HG03039 (cell line): ENCODE results near the gene ZNF749.

Source experiments
- ATAC-seq: cut with Tn5 transposase; IDR thresholded peaks from one replicate; pipeline ENCODE4 v1.9.1; 2021; ENCODE audit warnings: mild to moderate bottlenecking, moderate library complexity; ENCODE audit not compliant: unreplicated experiment

The ZNF749 gene

GRCh38 chr19:57435062-57435978 is at the start of gene ZNF749:
TSS of gene ZNF749 (plus strand) at chr19:57435325. CDS start at chr19:57435579, 254 bp downstream.
- peak; percentile 92 for ATAC-seq

DNA sequence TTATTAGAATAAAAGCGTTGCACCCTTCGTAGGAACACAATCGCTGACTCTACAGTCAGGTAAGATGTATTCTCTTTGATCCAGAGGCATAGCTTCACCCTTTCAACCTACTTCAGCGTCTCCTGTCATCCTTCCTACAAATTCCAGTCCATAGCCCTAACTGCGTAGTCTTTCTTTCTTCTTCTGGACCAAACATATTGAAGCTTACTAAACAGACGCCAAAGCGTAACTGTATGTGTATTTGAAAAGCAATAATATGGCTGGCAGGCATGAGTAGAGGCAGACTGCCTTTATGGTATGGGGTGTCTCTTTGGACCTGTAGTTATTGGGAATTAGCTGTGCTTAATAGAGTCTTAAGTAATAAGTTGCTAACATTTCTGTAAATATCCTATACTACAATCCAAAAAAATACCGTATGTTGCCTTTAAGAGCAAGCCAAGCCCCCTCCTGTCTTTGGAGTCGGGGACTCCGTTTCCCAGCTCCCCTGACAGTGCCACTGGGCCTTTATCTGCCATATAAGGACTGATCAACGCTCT is 45.9 kb upstream of the ZNF749 start:
- ATAC-seq: no peak

- peak; percentile 89 for ATAC-seq
These were observed 45.2 kb upstream of the ZNF749 start, which contains the start of gene ZNF548 for GRCh38 chr19:57389730-57390598. TSS of gene ZNF548 (plus strand) at chr19:57389854. CDS start at chr19:57390100, 246 bp downstream.

DNA sequence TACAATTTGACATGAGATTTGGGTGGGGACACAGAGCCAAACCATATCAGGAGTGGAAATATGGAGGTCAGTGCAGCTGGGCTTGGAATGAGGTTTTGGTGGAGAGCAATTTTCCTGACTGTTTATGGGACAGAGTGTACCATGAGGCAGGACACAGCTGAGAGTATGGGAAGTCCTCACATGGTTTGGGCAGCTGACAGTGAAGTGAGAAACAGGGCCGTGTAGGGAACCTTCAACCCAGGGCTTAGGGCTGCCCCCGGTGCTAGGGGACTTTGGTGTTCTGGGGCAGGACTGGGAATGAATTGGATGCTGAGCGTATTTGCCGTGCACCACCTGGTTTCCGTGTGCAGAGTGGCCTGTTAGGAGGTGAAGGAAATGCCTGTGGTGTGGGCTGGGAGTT is 39.4 kb upstream of the ZNF749 start:
- no peak for ATAC-seq

DNA sequence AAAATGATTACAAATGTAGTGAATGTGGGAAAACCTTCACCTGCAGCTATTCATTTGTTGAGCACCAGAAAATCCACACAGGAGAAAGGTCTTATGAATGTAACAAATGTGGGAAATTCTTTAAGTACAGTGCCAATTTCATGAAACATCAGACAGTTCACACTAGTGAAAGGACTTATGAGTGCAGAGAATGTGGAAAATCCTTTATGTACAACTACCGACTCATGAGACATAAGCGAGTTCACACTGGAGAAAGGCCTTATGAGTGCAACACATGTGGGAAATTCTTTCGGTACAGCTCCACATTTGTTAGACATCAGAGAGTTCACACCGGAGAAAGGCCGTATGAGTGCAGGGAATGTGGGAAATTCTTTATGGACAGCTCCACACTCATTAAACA is 36.3 kb upstream of the ZNF749 start:
- no peak for ATAC-seq

DNA sequence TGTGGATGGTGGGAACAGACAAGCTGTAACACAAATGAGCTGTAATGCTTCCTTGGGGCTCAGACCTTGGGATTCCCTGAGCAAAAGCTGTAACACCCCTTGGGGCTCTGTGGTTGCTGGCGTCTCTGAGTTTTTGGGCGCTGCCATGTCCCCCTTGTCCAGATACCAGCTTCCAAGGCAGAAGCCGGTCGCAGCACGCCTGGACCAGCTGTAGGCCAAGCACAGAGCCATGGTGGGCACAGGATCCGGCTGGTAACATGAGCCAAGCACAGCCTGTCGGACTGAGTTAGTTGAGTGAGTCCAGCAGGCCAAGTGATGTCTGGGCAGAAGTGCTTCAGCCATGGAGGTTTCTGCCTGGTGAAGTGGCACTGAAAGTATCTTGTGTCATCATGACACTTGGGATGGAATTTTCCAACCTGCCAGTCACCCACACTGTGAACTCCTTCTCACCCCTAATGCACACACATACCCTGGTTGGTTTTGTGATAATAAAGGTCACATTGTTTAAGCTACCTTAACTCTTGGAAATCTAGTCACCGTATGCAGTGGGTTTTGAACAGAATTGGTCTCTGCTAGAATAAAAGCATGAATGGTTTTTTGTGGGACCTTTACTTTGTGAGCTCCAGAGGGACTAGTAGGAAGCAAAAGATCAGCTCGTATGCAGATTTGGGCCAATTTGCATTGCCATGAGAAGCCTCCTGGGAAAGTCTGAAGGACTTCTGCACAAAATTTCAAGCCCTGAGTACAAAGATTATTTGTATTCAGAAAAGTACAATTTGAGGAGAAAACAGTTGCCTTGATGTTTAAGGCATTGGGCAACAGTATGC is 31.2 kb upstream of the ZNF749 start:
- no peak for ATAC-seq

DNA sequence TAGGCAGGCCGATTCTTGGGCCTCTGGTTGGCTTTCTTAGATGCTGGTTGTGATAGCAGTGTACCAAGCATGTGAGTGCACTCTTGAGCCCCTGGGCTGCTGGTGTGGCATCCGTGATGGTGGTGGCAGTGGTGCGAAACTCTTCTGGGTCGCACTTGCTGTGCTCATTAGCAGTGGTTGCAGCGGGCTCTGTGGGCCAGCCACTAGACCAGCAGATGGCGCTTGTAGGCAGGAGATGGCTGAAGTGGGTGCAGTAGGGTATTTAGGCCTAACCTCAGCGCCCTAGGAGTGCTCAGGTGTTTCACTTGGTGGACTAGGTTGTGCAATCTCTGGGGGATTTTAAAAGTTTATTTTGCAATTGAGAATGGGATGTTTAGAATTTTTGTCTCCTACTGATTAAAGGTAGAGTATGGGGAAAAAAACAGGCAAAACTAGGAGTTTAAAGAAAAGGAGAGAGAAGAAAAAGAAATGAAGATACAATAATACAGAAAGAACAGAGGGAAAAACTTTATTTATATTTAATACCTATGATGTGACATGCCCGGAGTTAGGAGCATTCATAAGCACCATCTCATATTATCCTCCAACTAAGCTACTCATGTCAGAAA is 28.5 kb upstream of the ZNF749 start:
- ATAC-seq: no peak

- ATAC-seq: peak; percentile 98
These were observed 24.1 kb upstream of the ZNF749 start, which contains the start of gene ZNF17 for GRCh38 chr19:57410877-57411671. TSS of gene ZNF17 (plus strand) at chr19:57411161. CDS start at chr19:57413616, 2,455 bp downstream.

- ATAC-seq: no peak
These were observed 15.7 kb upstream of the ZNF749 start for GRCh38 chr19:57419439-57419838.

- ATAC-seq: no peak
These were observed 14.1 kb upstream of the ZNF749 start for GRCh38 chr19:57421037-57421436.

GRCh38 chr19:57434386-57435061 is 601 bp upstream of the ZNF749 start:
- peak; percentile 7 for ATAC-seq

DNA sequence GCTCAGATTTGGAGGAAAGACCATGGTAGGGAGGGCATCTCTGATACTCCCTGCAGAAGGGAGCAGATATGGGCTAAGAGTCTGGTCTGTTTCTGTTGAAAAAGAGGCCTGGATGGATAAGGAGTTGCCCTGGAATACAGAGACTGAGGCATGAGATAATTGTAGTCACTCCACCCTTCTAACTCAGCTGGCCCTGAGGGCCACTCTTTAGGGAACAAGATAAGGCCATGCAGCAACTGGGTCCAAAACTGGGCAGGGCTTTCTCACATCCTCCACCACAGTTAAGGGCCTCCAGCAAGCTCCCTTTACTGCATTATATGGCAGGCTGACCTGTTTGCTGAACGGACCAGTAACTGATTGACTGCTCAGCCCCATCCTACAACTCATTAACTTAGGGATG is 1.3 kb downstream of the ZNF749 start:
- no peak for ATAC-seq

DNA sequence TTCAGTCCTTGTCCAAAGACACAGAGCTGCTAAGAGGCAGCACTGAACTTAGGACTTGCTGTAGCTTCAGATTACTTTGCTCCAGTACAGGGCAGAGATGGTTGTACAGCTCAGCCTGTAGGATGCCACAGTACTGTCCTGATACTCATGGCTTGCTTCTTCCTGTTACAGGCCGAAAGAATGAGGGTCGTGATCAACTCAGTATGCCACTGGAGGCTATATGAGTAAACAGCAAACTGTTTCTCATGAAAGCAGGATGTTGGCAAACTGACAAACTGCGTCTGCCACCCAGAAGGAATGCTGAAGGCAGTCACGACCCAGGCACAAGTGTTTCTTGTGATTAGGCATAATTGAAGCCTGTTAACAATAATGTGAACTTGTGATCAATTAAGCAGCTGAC is 2.8 kb downstream of the ZNF749 start:
- ATAC-seq: no peak

DNA sequence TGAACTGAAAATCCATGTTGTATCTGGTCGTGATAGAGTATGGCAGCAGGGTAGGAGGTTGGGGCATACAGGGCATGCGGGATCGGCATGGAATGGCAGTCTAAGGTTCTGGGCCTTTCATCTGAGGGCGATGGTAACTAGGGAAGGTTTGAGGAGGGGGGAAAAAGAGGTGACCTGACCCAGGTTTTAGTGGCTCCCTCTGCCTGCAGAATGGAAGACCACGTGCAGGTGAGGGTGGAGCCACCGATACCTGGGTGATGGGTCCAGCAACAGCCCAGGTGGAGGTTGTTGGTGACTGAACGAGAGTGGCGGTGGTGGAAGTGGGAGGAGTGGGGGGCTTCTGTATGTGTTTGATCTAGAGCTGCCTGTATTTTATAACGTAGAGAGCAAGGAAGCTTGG is 3.8 kb downstream of the ZNF749 start:
- no peak for ATAC-seq

GRCh38 chr19:57441979-57442752 is 7.0 kb downstream of the ZNF749 start:
- ATAC-seq: no peak

DNA sequence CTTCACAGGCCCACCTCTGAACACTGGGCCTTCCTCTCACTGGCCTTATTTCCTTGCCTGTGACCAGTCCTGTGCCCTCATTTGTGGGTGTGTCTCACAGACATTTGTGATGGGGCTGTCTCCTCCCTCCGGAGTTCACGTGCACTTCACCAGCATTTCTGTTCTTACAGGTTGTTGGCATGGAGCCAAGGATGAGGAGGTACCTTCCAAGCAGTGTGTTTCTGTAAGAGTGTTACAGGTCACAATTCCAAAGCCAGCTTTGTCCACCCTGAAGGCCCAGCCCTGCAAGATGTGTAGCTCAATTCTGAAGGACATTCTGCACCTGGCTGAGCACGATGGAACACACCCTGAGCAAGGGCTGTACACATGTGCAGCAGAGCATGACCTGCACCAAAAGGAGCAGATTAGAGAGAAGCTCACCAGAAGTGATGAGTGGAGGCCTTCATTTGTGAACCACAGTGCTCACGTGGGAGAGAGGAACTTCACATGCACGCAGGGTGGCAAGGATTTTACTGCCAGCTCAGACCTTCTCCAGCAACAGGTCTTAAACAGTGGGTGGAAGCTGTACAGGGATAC is 8.1 kb downstream of the ZNF749 start:
- ATAC-seq: no peak

- no peak for ATAC-seq
These were observed 17.2 kb downstream of the ZNF749 start for GRCh38 chr19:57452307-57452706.
